ENCODE results near the gene THBS2.

GRCh38 chr6:169185011-169185521 lies 68.6 kb downstream of the THBS2 start:
- TF ChIP-seq KDM1A (IDR thresholded peaks at IDR 0.05; ENCODE audit: borderline replicate concordance) = no peak
- no peak for TF ChIP-seq ZZZ3 (IDR thresholded peaks at IDR 0.05; ENCODE audit: control insufficient read depth, insufficient read length, low read depth)
- no peak for TF ChIP-seq JUND (IDR thresholded peaks at IDR 0.05; ENCODE audit: low read depth, low read length)
- no peak for TF ChIP-seq ETV6 (conservative IDR thresholded peaks at IDR 0.05 in 1 of 2, IDR thresholded peaks at IDR 0.05 in 1 of 2; ENCODE audit: borderline replicate concordance in 1 of 2, low read depth in 1 of 2)
- no peak for TF ChIP-seq CTCF (IDR thresholded peaks at IDR 0.05 in 2 of 3, conservative IDR thresholded peaks at IDR 0.05 in 1 of 3; ENCODE audit: control insufficient read depth in 2 of 3, extremely low read depth in 1 of 3, insufficient read depth in 1 of 3, low read depth in 3 of 3, low read length in 3 of 3)
- TF ChIP-seq ZNF687 (IDR thresholded peaks at IDR 0.05) = no peak
- no peak for TF ChIP-seq POLR2A (IDR thresholded peaks at IDR 0.05; ENCODE audit: low read depth, low read length)
- no peak for TF ChIP-seq SMARCA5 (IDR thresholded peaks at IDR 0.05)
- TF ChIP-seq EP300 (IDR thresholded peaks at IDR 0.05; ENCODE audit: borderline replicate concordance in 1 of 2, control insufficient read depth in 1 of 2, low read depth in 2 of 2, low read length in 2 of 2) = no peak

All from GM12878 (cell line).